ENCODE measurements around the gene UBE2E3. TPM values are rescaled to one million over a fixed set of nuclear protein-coding genes. Genes with fewer than 3 reads are reported as not detected.
A peak's percentile ranks its signal among the peaks of the same experiment; 100 is the strongest.

The UBE2E3 gene
- total RNA-seq, 1 donor from 2014 or later = 379 TPM

- no peaks in the 10 kb centered on the region for H4K20me1 ChIP-seq (ENCODE audit: low read depth)
- H3K27ac ChIP-seq = no peak overlapping the region
- H3K9me3 ChIP-seq (ENCODE audit: low read depth) = no peaks in the 10 kb centered on the region
- Mint-ChIP-seq H3K4me1 (peaks cover 3% of the 10 kb centered on the region), H3K27ac (no peak overlapping the region), H3K36me3 (peaks cover 6% of the 10 kb centered on the region), H3K4me3 (no peak overlapping the region), H3K27me3 (ENCODE audit: insufficient read depth, low read depth) (no peaks in the 10 kb centered on the region), H3K9me3 (no peaks in the 10 kb centered on the region)
- H3K27me3 ChIP-seq = no peaks in the 10 kb centered on the region
- H3K9ac ChIP-seq = no peak overlapping the region
- TF ChIP-seq CTCF (IDR thresholded peaks at IDR 0.05) (no peak), EZH2phosphoT487 (IDR thresholded peaks at IDR 0.05) (no peak), EZH2 (IDR thresholded peaks at IDR 0.05) (no peak)
- H3K4me1 ChIP-seq = no peaks in the 10 kb centered on the region
- no peak for DNase-seq (ENCODE audit: low spot score)
- no peak overlapping the region for H3K4me3 ChIP-seq
- peaks cover 3% of the 10 kb centered on the region for H3K79me2 ChIP-seq (ENCODE audit: low read depth)
- no peaks in the 10 kb centered on the region for H3K36me3 ChIP-seq
- H3K4me2 ChIP-seq = no peak overlapping the region
- H2AFZ ChIP-seq (replicated peaks) = no peak overlapping the region
- no peaks in the 10 kb centered on the region for H3F3A ChIP-seq (ENCODE audit: low read depth)
These were observed 96.3 kb downstream of the UBE2E3 start for GRCh38 chr2:181076658-181077057.

- Histone ChIP-seq H2AFZ (replicated peaks) (no peak overlapping the region), H3K36me3 (no peaks in the 10 kb centered on the region), H3K9me3 (ENCODE audit: low read depth) (no peaks in the 10 kb centered on the region), H3K4me3 (no peak overlapping the region), H3K27me3 (no peaks in the 10 kb centered on the region), H3F3A (ENCODE audit: low read depth) (no peaks in the 10 kb centered on the region), H4K20me1 (ENCODE audit: low read depth) (no peaks in the 10 kb centered on the region), H3K4me2 (no peak overlapping the region), H3K27ac (no peak overlapping the region), H3K4me1 (no peaks in the 10 kb centered on the region), H3K9ac (no peak overlapping the region), H3K79me2 (ENCODE audit: low read depth) (no peaks in the 10 kb centered on the region)
- Mint-ChIP-seq H3K4me3 (no peak overlapping the region), H3K9me3 (no peaks in the 10 kb centered on the region), H3K27ac (no peak overlapping the region), H3K4me1 (peaks cover 3% of the 10 kb centered on the region), H3K36me3 (peaks cover 6% of the 10 kb centered on the region), H3K27me3 (ENCODE audit: insufficient read depth, low read depth) (no peaks in the 10 kb centered on the region)
- peak; percentile 68 for DNase-seq (ENCODE audit: low spot score)
- peak; percentile 83 for TF ChIP-seq CTCF (IDR thresholded peaks at IDR 0.05)
- no peak for TF ChIP-seq EZH2 (IDR thresholded peaks at IDR 0.05)
These were observed 96.8 kb downstream of the UBE2E3 start for GRCh38 chr2:181077128-181077709.

- H3K36me3 Mint-ChIP-seq = no peaks in the 10 kb centered on the region
- TF ChIP-seq CTCF (IDR thresholded peaks at IDR 0.05) (no peak), EZH2 (IDR thresholded peaks at IDR 0.05) (no peak), EZH2phosphoT487 (IDR thresholded peaks at IDR 0.05) (no peak)
These were observed 102.7 kb downstream of the UBE2E3 start for GRCh38 chr2:181083140-181083539.

More at GRCh38 chr2:181083140-181083539, 102.7 kb downstream of the UBE2E3 start:
- Mint-ChIP-seq H3K9me3 (no peaks in the 10 kb centered on the region), H3K4me3 (no peak overlapping the region), H3K27me3 (ENCODE audit: insufficient read depth, low read depth) (no peaks in the 10 kb centered on the region), H3K4me1 (no peaks in the 10 kb centered on the region), H3K27ac (no peak overlapping the region)
- no peaks in the 10 kb centered on the region for H3K79me2 ChIP-seq (ENCODE audit: low read depth)
- no peak overlapping the region for H2AFZ ChIP-seq (replicated peaks)
- H3K9ac ChIP-seq = no peak overlapping the region
- H3K27ac ChIP-seq = no peak overlapping the region
- no peaks in the 10 kb centered on the region for H3K36me3 ChIP-seq
- no peaks in the 10 kb centered on the region for H3K27me3 ChIP-seq
- DNase-seq (ENCODE audit: low spot score) = no peak
- no peak overlapping the region for H3K4me3 ChIP-seq
- H3K4me1 ChIP-seq = no peaks in the 10 kb centered on the region
- no peaks in the 10 kb centered on the region for H4K20me1 ChIP-seq (ENCODE audit: low read depth)
- no peak overlapping the region for H3K4me2 ChIP-seq
- no peaks in the 10 kb centered on the region for H3F3A ChIP-seq (ENCODE audit: low read depth)
- H3K9me3 ChIP-seq (ENCODE audit: low read depth) = no peaks in the 10 kb centered on the region
